ENCODE results near the gene ZSCAN31.
"Not testable (repeated sequence)": the region's sequence is repeated elsewhere in the genome, so short reads cannot be mapped to it uniquely, and the experiment has no call there.

Gene ZSCAN31

DNA sequence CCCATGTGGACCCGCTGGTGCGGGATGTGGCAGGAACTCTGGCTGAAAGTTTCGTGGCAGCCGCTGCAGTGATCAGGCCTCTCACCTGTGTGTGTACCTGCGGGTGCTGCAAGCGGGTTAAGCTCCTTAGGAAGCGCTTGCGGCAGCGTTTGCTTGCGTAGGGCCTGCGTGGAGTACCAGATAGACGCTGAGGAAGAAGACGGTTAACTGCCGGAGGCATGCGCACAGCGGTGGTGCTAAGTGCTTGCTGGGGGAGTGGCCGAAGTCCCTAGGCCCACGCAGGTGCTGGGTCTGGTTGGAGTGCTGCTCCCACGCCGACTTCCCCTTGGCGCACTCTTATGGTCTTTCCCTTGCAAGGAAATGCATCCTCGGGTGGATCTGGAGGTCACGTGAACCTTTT is 23.0 kb downstream of the ZSCAN31 start:
- no peak for DNase-seq

- peak; percentile 64 for DNase-seq
Measured at GRCh38 chr6:28311139-28311823, 24.7 kb downstream of the ZSCAN31 start.

DNA sequence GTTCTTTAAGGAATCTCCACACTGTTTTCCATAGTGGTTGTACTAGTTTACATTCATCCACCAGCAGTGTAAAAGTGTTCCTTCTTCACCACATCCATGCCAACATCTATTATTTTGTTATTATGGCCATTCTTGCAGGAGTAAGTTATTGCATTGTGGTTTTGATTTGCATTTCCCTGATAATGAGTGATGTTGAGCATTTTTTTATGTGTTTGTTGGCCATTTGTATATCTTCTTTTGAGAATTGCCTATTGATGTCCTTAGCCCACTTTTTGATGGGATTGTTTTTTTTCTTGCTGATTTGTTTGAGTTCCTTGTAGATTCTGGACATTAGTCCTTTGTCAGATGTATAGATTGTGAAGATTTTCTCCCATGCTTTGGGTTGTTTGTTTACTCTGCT is 29.6 kb downstream of the ZSCAN31 start:
- DNase-seq: not testable (repeated sequence)

DNA sequence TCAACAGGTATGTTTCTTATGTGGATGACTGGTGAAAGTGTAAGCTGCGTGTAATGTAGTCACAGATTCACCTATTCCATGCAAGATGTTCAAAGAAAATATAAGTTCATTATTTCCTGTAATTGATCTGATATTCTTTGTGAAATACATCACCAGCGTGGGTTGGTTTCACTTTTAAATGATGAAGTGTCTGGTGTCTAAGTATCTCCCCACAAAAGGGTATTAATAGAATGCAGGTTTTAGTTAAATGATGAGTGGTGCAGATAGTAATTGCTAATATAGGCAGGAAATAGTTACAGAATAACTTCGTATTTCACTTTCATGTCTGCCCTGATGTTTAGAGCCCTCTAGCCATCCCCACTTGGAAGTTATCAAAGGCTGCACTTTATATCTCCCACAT is 32.4 kb downstream of the ZSCAN31 start:
- DNase-seq: no peak

- DNase-seq: no peak
Measured at GRCh38 chr6:28296520-28297060, 39.4 kb downstream of the ZSCAN31 start.

- no peak for DNase-seq
Measured at GRCh38 chr6:28295326-28295725, 40.6 kb downstream of the ZSCAN31 start.

- no peak for DNase-seq
Measured at GRCh38 chr6:28291573-28291972, 44.4 kb downstream of the ZSCAN31 start.

GRCh38 chr6:28282926-28283325 is 53.0 kb downstream of the ZSCAN31 start:
- no peak for DNase-seq

- peak; percentile 80 for DNase-seq
Measured at GRCh38 chr6:28281288-28282064, 54.5 kb downstream of the ZSCAN31 start, which contains the start of gene PGBD1. PGBD1 (plus strand) TSS chr6:28281572; CDS start chr6:28283814, 2,242 bp downstream.

DNA sequence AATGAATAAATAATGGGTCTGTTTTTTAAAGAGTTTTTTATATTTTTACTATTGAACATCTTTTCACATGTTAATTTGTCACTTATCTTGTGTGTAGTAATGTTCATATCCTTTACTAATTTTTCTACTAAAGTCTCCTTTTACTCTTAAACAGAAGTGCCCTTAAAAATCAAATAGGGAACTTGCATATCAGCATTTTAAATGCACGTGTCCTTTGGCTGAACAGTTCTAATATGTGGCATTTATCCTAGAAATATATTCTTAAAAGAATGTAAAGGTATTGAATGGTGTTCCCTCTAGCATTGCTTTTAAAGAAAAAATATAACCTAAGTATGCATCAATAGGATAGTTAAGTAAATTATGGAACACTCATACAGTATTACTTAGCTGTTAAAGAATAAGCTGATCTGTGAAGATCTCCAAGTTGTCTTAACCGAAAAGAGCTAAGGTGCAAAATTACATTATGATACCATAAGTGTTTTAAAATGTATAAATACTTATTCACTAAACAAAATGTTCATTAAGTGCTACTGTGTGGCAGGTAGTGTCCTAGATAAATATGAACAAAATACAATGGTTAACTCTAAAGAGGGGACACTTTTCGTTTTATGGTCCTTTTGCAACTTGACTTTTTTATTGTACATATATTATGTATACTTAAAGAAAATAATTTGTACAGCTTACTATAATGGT is 55.2 kb downstream of the ZSCAN31 start:
- DNase-seq: no peak

- DNase-seq: no peak
Measured at GRCh38 chr6:28277746-28278145, 58.2 kb downstream of the ZSCAN31 start.

- no peak for DNase-seq
Measured at GRCh38 chr6:28274888-28275287, 61.1 kb downstream of the ZSCAN31 start.

All from NCI-H2171 (cell line).